NCI-H460 (cell line): ENCODE data around the gene IKZF4. TPM values are rescaled to one million over a fixed set of nuclear protein-coding genes. Genes with fewer than 3 reads are reported as not detected.

Experiments
- DNase-seq: peaks from one replicate; pipeline ENCODE4 v3.0.0-alpha.2; 2016; ENCODE audit warnings: low read depth; ENCODE audit errors: extremely low read depth
- total RNA-seq: library from RNA; depleted of rRNA; stranded (reverse); fragments of >200 nt; shearing (Covaris generic); gene quantifications from 2 replicates; pipeline ENCODE4 v1.2.3, GENCODE V29; 2014; rRNA removed

Gene IKZF4
- total RNA-seq, 1 experiment from 2014 or later = 1.6 TPM

- no peak for DNase-seq
Measured at GRCh38 chr12:56081393-56082347, 60.8 kb downstream of the IKZF4 start.

GRCh38 chr12:56082382-56082781 is 61.5 kb downstream of the IKZF4 start:
- DNase-seq = no peak

- no peak for DNase-seq
Measured at GRCh38 chr12:56082967-56083366, 62.1 kb downstream of the IKZF4 start.

GRCh38 chr12:56084958-56085543 is 64.2 kb downstream of the IKZF4 start:
- DNase-seq = no peak

GRCh38 chr12:56086096-56086495 is 65.3 kb downstream of the IKZF4 start:
- DNase-seq = no peak

GRCh38 chr12:56086608-56087007 is 65.8 kb downstream of the IKZF4 start:
- no peak for DNase-seq

GRCh38 chr12:56087220-56087619 is 66.4 kb downstream of the IKZF4 start:
- no peak for DNase-seq

Other genes starting within 250 kb of the IKZF4 start
- gene SARNP, start 203.3 kb upstream of the IKZF4 start, total RNA-seq = 122 and 140 TPM in 2 replicates
- gene ORMDL2, start 203.0 kb upstream of the IKZF4 start, total RNA-seq = 32.8 and 37.8 TPM in 2 replicates
- 25.8 and 32.2 TPM in 2 replicates for gene DNAJC14, start 191.5 kb upstream of the IKZF4 start, total RNA-seq
- gene MMP19, start 178.1 kb upstream of the IKZF4 start, total RNA-seq = not detected in 2 replicates
- gene PYM1, start 93.1 kb upstream of the IKZF4 start, total RNA-seq = 33.0 and 33.1 TPM in 2 replicates
- 14.1 and 15.5 TPM in 2 replicates for gene DGKA, start 89.9 kb upstream of the IKZF4 start, total RNA-seq
- 0.78 and 1.3 TPM in 2 replicates for gene PMEL, start 55.0 kb upstream of the IKZF4 start, total RNA-seq
- 31.6 and 31.7 TPM in 2 replicates for gene CDK2, start 54.2 kb upstream of the IKZF4 start, total RNA-seq
- gene RAB5B, start 47.0 kb upstream of the IKZF4 start, total RNA-seq = 37.6 and 39.4 TPM in 2 replicates
- 9.7 and 10.4 TPM in 2 replicates for gene SUOX, start 23.8 kb upstream of the IKZF4 start, total RNA-seq
- 314 and 346 TPM in 2 replicates for gene RPS26, start 20.9 kb downstream of the IKZF4 start, total RNA-seq
- 0.78 and 1.1 TPM in 2 replicates for gene ERBB3, start 59.1 kb downstream of the IKZF4 start, total RNA-seq
- gene PA2G4, start 83.5 kb downstream of the IKZF4 start, total RNA-seq = 357 and 358 TPM in 2 replicates
- gene RPL41, start 95.6 kb downstream of the IKZF4 start, total RNA-seq = 5,100 and 5,114 TPM in 2 replicates
- 4.8 and 5.3 TPM in 2 replicates for gene ZC3H10, start 97.2 kb downstream of the IKZF4 start, total RNA-seq
- gene ESYT1, start 107.2 kb downstream of the IKZF4 start, total RNA-seq = 93.2 and 108 TPM in 2 replicates
- gene MYL6B, start 131.5 kb downstream of the IKZF4 start, total RNA-seq = 41.4 and 50.0 TPM in 2 replicates
- 563 and 566 TPM in 2 replicates for gene MYL6, start 137.3 kb downstream of the IKZF4 start, total RNA-seq
- 26.2 and 28.9 TPM in 2 replicates for gene SMARCC2, start 168.4 kb downstream of the IKZF4 start, total RNA-seq
- gene RNF41, start 200.9 kb downstream of the IKZF4 start, total RNA-seq = 92.7 and 102 TPM in 2 replicates
- 66.3 and 72.3 TPM in 2 replicates for gene NABP2, start 203.3 kb downstream of the IKZF4 start, total RNA-seq
- 0.84 TPM in 1 of 2 replicates, not detected in the other for gene SLC39A5, start 209.0 kb downstream of the IKZF4 start, total RNA-seq
- gene ANKRD52, start 237.3 kb downstream of the IKZF4 start, total RNA-seq = 29.0 and 32.7 TPM in 2 replicates
- 13.5 and 14.2 TPM in 2 replicates for gene COQ10A, start 245.9 kb downstream of the IKZF4 start, total RNA-seq